IMR-90 (cell line): ENCODE results near the gene LENG1. TPM values are rescaled to one million over a fixed set of nuclear protein-coding genes. Genes with fewer than 3 reads are reported as not detected.
A peak's percentile ranks its signal among the peaks of the same experiment; 100 is the strongest.

Experiments
- ATAC-seq: fragments of 200-7000 bp; cut with Tn5 transposase; 2 replicates; pipeline ENCODE4 v1.9.1; 2020; ENCODE audit warnings: low read depth, mild to moderate bottlenecking, moderate library complexity
- BruUV-seq: library from RNA; stranded (reverse); fragments of 400-500 nt; replicated peaks from 2 replicates; lab custom pipeline; 2021; lab: Mats Ljungman, UMichigan
- CTCF ChIA-PET: fragments of 300-600 bp; formaldehyde crosslinking; extraction: SDS; loops from one replicate; lab custom pipeline; 2021; ENCODE audit warnings: antibody characterized with exemption; lab: Yijun Ruan, JAX
- POLR2A ChIA-PET: fragments of 300-600 bp; sonication (Branson Sonifier 250); formaldehyde crosslinking; loops from one replicate; lab custom pipeline; 2022; ENCODE audit warnings: antibody characterized with exemption; ENCODE audit not compliant: unreplicated experiment; lab: Charles Lee
- DNase-seq: peaks from one replicate; pipeline ENCODE4 v3.0.0; 2013
- H2AFZ ChIP-seq: replicated peaks from 2 replicates; pipeline ENCODE3; 2013; ENCODE audit warnings: low read length, mild to moderate bottlenecking; ENCODE audit not compliant: poor library complexity
- H2AK5ac ChIP-seq: 2 replicates; pipeline ENCODE4 v1.6.1; 2013; ENCODE audit warnings: low read depth, low read length, inconsistent platforms
- H2AK9ac ChIP-seq: replicated peaks from 2 replicates; pipeline ENCODE3; 2013; ENCODE audit warnings: mild to moderate bottlenecking, low read depth, low read length, moderate library complexity; ENCODE audit not compliant: poor library complexity
- H2BK120ac ChIP-seq: 2 replicates; pipeline ENCODE4 v1.6.1; 2013; ENCODE audit warnings: low read depth, low read length, inconsistent platforms
- H2BK15ac ChIP-seq: 3 replicates; pipeline ENCODE4 v1.6.1; 2013; ENCODE audit warnings: low read depth, low read length, inconsistent platforms
- H2BK20ac ChIP-seq: 2 replicates; pipeline ENCODE4 v1.6.1; 2013; ENCODE audit warnings: low read depth, mild to moderate bottlenecking, inconsistent platforms, low read length, moderate library complexity
- H2BK5ac ChIP-seq: 2 replicates; pipeline ENCODE4 v1.6.1; 2013; ENCODE audit warnings: mild to moderate bottlenecking, low read depth, low read length, inconsistent platforms; ENCODE audit not compliant: poor library complexity, severe bottlenecking
- H3K14ac ChIP-seq: replicated peaks from 2 replicates; pipeline ENCODE4 v1.6.1; 2013; ENCODE audit warnings: low read depth, low read length, inconsistent platforms
- H3K18ac ChIP-seq: 2 replicates; pipeline ENCODE4 v1.6.1; 2013; ENCODE audit warnings: low read depth, low read length, control low read depth
- H3K23ac ChIP-seq: 2 replicates; pipeline ENCODE4 v1.6.1; 2013; ENCODE audit warnings: low read depth, low read length, inconsistent platforms
- H3K27ac ChIP-seq: 2 replicates; pipeline ENCODE4 v1.5.1; 2013; ENCODE audit warnings: mild to moderate bottlenecking, control low read depth, low read length; ENCODE audit not compliant: insufficient read depth
- H3K27me3 ChIP-seq: 2 replicates; pipeline ENCODE4 v1.6.1; 2013; ENCODE audit warnings: low read length; ENCODE audit not compliant: control insufficient read depth, insufficient read depth
- H3K36me3 ChIP-seq: 2 replicates; pipeline ENCODE4 v1.6.1; 2013; ENCODE audit warnings: low read length, mixed read lengths; ENCODE audit not compliant: control insufficient read depth, insufficient read depth
- H3K4ac ChIP-seq: 2 replicates; pipeline ENCODE4 v1.6.1; 2013; ENCODE audit warnings: low read depth, low read length, inconsistent platforms
- H3K4me1 ChIP-seq: 2 replicates; pipeline ENCODE4 v1.6.1; 2013; ENCODE audit warnings: low read length, mixed read lengths; ENCODE audit not compliant: control insufficient read depth, insufficient read depth
- H3K4me2 ChIP-seq: 2 replicates; pipeline ENCODE4 v1.6.1; 2013; ENCODE audit warnings: low read depth, mild to moderate bottlenecking, control low read depth, low read length, moderate library complexity
- H3K4me3 ChIP-seq: 2 replicates; pipeline ENCODE4 v1.5.1; 2013; ENCODE audit warnings: low read depth, mild to moderate bottlenecking, control low read depth, low read length, moderate library complexity; ENCODE audit not compliant: insufficient read depth
- H3K56ac ChIP-seq: 2 replicates; pipeline ENCODE4 v1.6.1; 2013; ENCODE audit warnings: low read length, inconsistent platforms; ENCODE audit not compliant: insufficient read depth; ENCODE audit errors: extremely low read depth
- H3K79me1 ChIP-seq, 2 experiments: 2 replicates each; pipeline ENCODE4 v1.6.1; 2013; ENCODE audit warnings: low read length in 2 of 2, inconsistent platforms in 1 of 2, low read depth in 1 of 2
- H3K9ac ChIP-seq: 2 replicates; pipeline ENCODE4 v1.6.1; 2013; ENCODE audit warnings: low read depth, low read length, control low read depth
- H3K9me1 ChIP-seq: 2 replicates; pipeline ENCODE4 v1.6.1; 2013; ENCODE audit warnings: low read length, inconsistent platforms; ENCODE audit not compliant: insufficient read depth
- H3K9me3 ChIP-seq: 2 replicates; pipeline ENCODE4 v1.6.1; 2013; ENCODE audit warnings: low read length; ENCODE audit not compliant: control insufficient read depth, insufficient read depth
- H4K20me1 ChIP-seq: 2 replicates; pipeline ENCODE4 v1.6.1; 2013; ENCODE audit warnings: low read length, inconsistent platforms; ENCODE audit not compliant: insufficient read depth
- H4K5ac ChIP-seq: 2 replicates; pipeline ENCODE4 v1.6.1; 2013; ENCODE audit warnings: mild to moderate bottlenecking, low read depth, low read length, control low read depth
- H4K8ac ChIP-seq, 2 experiments: 2 replicates each; pipeline ENCODE4 v1.6.1; 2013; ENCODE audit warnings: low read depth in 2 of 2, low read length in 2 of 2, control low read depth in 1 of 2, inconsistent platforms in 1 of 2
- H4K91ac ChIP-seq: 2 replicates; pipeline ENCODE4 v1.6.1; 2013; ENCODE audit warnings: low read depth, low read length, inconsistent platforms; ENCODE audit not compliant: insufficient read depth
- BHLHE40 ChIP-seq: fragments of 150-350 bp; IDR thresholded peaks from 2 replicates; pipeline ENCODE4 v1.6.1; 2016; ENCODE audit warnings: mild to moderate bottlenecking, low read depth, low read length
- CEBPB ChIP-seq: IDR thresholded peaks from 2 replicates; pipeline ENCODE4 v1.6.1; 2012; ENCODE audit warnings: low read depth, low read length, improper control_type of control experiment
- CHD1 ChIP-seq: IDR thresholded peaks from 2 replicates; pipeline ENCODE4 v1.6.1; 2012; ENCODE audit warnings: low read depth, low read length, improper control_type of control experiment
- ELK1 ChIP-seq: fragments of 150-350 bp; IDR thresholded peaks from 2 replicates; pipeline ENCODE4 v1.6.1; 2016; ENCODE audit warnings: low read depth, mild to moderate bottlenecking, low read length, moderate library complexity, borderline replicate concordance
- FOS ChIP-seq: fragments of 150-350 bp; IDR thresholded peaks from 2 replicates; pipeline ENCODE4 v1.6.1; 2016; ENCODE audit warnings: low read depth, low read length
- MAZ ChIP-seq: IDR thresholded peaks from 2 replicates; pipeline ENCODE4 v1.6.1; 2012; ENCODE audit warnings: low read depth, mild to moderate bottlenecking, low read length, improper control_type of control experiment, moderate library complexity, borderline replicate concordance
- MXI1 ChIP-seq: IDR thresholded peaks from 2 replicates; pipeline ENCODE4 v1.6.1; 2012; ENCODE audit warnings: low read depth, mild to moderate bottlenecking, low read length, moderate library complexity, borderline replicate concordance
- POLR2A ChIP-seq: IDR thresholded peaks from 2 replicates; pipeline ENCODE4 v1.6.1; 2012; ENCODE audit warnings: mild to moderate bottlenecking, low read depth, low read length
- WGBS, 2 experiments: methylation state at CpG; one replicate each; pipeline versions ENCODE4 v1.1.5 to v1.1.7; 2013; ENCODE audit warnings: missing lambda C conversion rate in 2 of 2; ENCODE audit not compliant: insufficient read length in 1 of 2; ENCODE audit errors: extremely low coverage in 2 of 2; 5-methylcytosine and 5-hydroxymethylcytosine counted together
- dilution Hi-C: fragments of 300-500 bp; cut with HindIII; formaldehyde crosslinking; loops from one replicate; pipeline ENCODE4 v1.14.3; 2018; ENCODE audit warnings: low sequenced_read_pairs; ENCODE audit not compliant: unreplicated experiment
- in situ Hi-C: fragments of 300-500 bp; cut with MboI; formaldehyde crosslinking; loops from 3 replicates; pipeline ENCODE4 v1.14.3; 2019; ENCODE audit warnings: low sequenced_read_pairs, inconsistent platforms, mixed read lengths
- intact Hi-C: fragments of 100-400 bp; cut with micrococcal nuclease; formaldehyde crosslinking; loops from 2 replicates; pipeline ENCODE4 v1.10.0; 2022
- polyA plus RNA-seq, 3 experiments: library from polyadenylated mRNA; depleted of rRNA; stranded (reverse); fragments of >200 nt; gene quantifications; 2 replicates each; pipeline ENCODE4 v1.2.3, GENCODE V29; 2012; ENCODE audit warnings: low replicate concordance in 1 of 3
- total RNA-seq: library from RNA; depleted of rRNA; stranded (reverse); fragments of >200 nt; gene quantifications from 2 replicates; pipeline ENCODE4 v1.2.3, GENCODE V29; 2012

The LENG1 gene
- total and polyA plus RNA-seq, 2 of the 4 experiments (the other 2 are of a cell fraction): 2.7 to 5.3 TPM

- peak within 1 kb of the TSS; percentile 88 for H3K9ac ChIP-seq
- peak within 1 kb of the TSS; percentile 86 for H3K4me2 ChIP-seq
- H3K4me1 ChIP-seq: peaks cover 5% of the 10 kb centered on the region
- TF ChIP-seq MXI1: 0 out of 2 replicates have a peak, but pooled peaks have one; percentile 42
- TF ChIP-seq CEBPB: no peak
- TF ChIP-seq POLR2A: no peak
- no peak for TF ChIP-seq BHLHE40
- TF ChIP-seq FOS: no peak
- TF ChIP-seq CHD1: no peak
- TF ChIP-seq MAZ: 0 out of 2 replicates have a peak, but pooled peaks have one; percentile 43
- TF ChIP-seq ELK1: no peak
- H3K79me1 ChIP-seq: peaks cover 21 to 43% of the 10 kb centered on the region in 2 experiments; a peak in 3 of 4 replicates
- peak within 1 kb of the TSS; percentile 94 for H3K23ac ChIP-seq
- no peaks in the 10 kb centered on the region for H3K9me3 ChIP-seq
- peak within 1 kb of the TSS; percentile 97 for H2AK9ac ChIP-seq
- BruUV-seq: TSS peak; percentile 83
- peak within 1 kb of the TSS; percentile 56 for H4K5ac ChIP-seq
- peak within 1 kb of the TSS; percentile 62 to 99 for H4K8ac ChIP-seq
- in situ Hi-C loops (no loop called here), intact Hi-C loops (loop anchor here (2.0 kb wide), 1 partner anchor 20 kb away; no protein-coding TSS in a partner anchor), dilution Hi-C loops (no loop called here)
- peak within 1 kb of the TSS; percentile 59; the same call in 1 of the 2 replicates for H2BK20ac ChIP-seq
- peak within 1 kb of the TSS; percentile 90 for H3K56ac ChIP-seq
- peak within 1 kb of the TSS; percentile 77 for H3K18ac ChIP-seq
- H2AFZ ChIP-seq: peak within 1 kb of the TSS; percentile 96
- peak within 1 kb of the TSS; percentile 88 for H2BK120ac ChIP-seq
- H2BK15ac ChIP-seq: peak within 1 kb of the TSS; percentile 91; the same call in 1 of the 3 replicates
- peaks cover 3% of the 10 kb centered on the region; the same call in 1 of the 2 replicates for H3K9me1 ChIP-seq
- CTCF ChIA-PET: no interaction called here
- peak within 1 kb of the TSS; percentile 96 for H3K4ac ChIP-seq
- no peaks in the 10 kb centered on the region for H3K27me3 ChIP-seq
- ATAC-seq: peak; percentile 41
- peak within 1 kb of the TSS; percentile 93 for H4K91ac ChIP-seq
- peak within 1 kb of the TSS; percentile 93 for H3K27ac ChIP-seq
- DNase-seq: peak; percentile 75
- POLR2A ChIA-PET: interaction anchor here (0.6 to 2.3 kb wide), 2 partner anchors 9 to 240 kb away, joined by 3 to 10 read pairs; partner anchors contain the start of gene RPS9
- peak within 1 kb of the TSS; percentile 59; the same call in 1 of the 2 replicates for H2AK5ac ChIP-seq
- 0% methylated on average over 42 of the region's 77 CpGs; no CpG with 5 or more reads in 1 of the 2 experiments for WGBS, 2 experiments
- peak within 1 kb of the TSS; percentile 96 for H2BK5ac ChIP-seq
- peak within 1 kb of the TSS; percentile 70 for H3K4me3 ChIP-seq
- H3K36me3 ChIP-seq: peaks cover 14% of the 10 kb centered on the region
- peaks cover 16% of the 10 kb centered on the region for H4K20me1 ChIP-seq
- peak within 1 kb of the TSS; percentile 94 for H3K14ac ChIP-seq
Measured at GRCh38 chr19:54191011-54191810, 31.7 kb upstream of the LENG1 start, which contains the start of gene TSEN34. Gene TSEN34 (plus strand): TSS chr19:54191308. CDS start chr19:54191365, 57 bp downstream.
